Karpas-422 (cell line): ENCODE data around the gene RPS6KB2. TPM values are rescaled to one million over a fixed set of nuclear protein-coding genes. Genes with fewer than 3 reads are reported as not detected.

ENCODE experiments used
- DNase-seq: peaks from one replicate; pipeline ENCODE4 v3.0.0-alpha.2; 2015
- H2AFZ ChIP-seq: fragments of 200-600 bp; sonication (generic); 2 replicates; pipeline ENCODE4 v1.6.1; 2014; ENCODE audit warnings: antibody characterized with exemption, low read length, mixed read lengths
- H3K27ac ChIP-seq: fragments of 200-600 bp; sonication (generic); 2 replicates; pipeline ENCODE4 v1.5.1; 2014; ENCODE audit warnings: mild to moderate bottlenecking, low read length, moderate library complexity
- H3K27me3 ChIP-seq: fragments of 200-600 bp; sonication (generic); 2 replicates; pipeline ENCODE4 v1.6.1; 2014; ENCODE audit warnings: low read length, mixed read lengths
- H3K36me3 ChIP-seq: fragments of 200-600 bp; sonication (generic); 2 replicates; pipeline ENCODE4 v1.6.1; 2014; ENCODE audit warnings: low read length, mixed read lengths; ENCODE audit not compliant: insufficient read depth
- H3K4me1 ChIP-seq: fragments of 200-600 bp; sonication (generic); 2 replicates; pipeline ENCODE4 v1.6.1; 2014; ENCODE audit warnings: mild to moderate bottlenecking, low read length, mixed read lengths
- H3K4me2 ChIP-seq: fragments of 200-600 bp; sonication (generic); 2 replicates; pipeline ENCODE4 v1.6.1; 2014; ENCODE audit warnings: low read length, low read depth, mild to moderate bottlenecking; ENCODE audit not compliant: poor library complexity, severe bottlenecking
- H3K4me3 ChIP-seq: fragments of 200-600 bp; sonication (generic); 2 replicates; pipeline ENCODE4 v1.5.1; 2014; ENCODE audit warnings: mild to moderate bottlenecking, antibody characterized with exemption, low read length, mixed read lengths
- H3K79me2 ChIP-seq: fragments of 200-600 bp; sonication (generic); 2 replicates; pipeline ENCODE4 v1.6.1; 2014; ENCODE audit warnings: mild to moderate bottlenecking, low read length, mixed read lengths
- H3K9ac ChIP-seq: fragments of 200-600 bp; sonication (generic); 2 replicates; pipeline ENCODE4 v1.6.0; 2014; ENCODE audit warnings: low read length
- H3K9me2 ChIP-seq: fragments of 200-600 bp; sonication (generic), shearing (Covaris generic); replicated peaks from 2 replicates; pipeline ENCODE4 v1.6.0; 2014; ENCODE audit warnings: mild to moderate bottlenecking, low read length, moderate library complexity; ENCODE audit not compliant: insufficient read depth
- H3K9me3 ChIP-seq: fragments of 300-700, 200-600 bp; sonication (generic); 2 replicates; pipeline ENCODE4 v1.6.1; 2014; ENCODE audit warnings: low read length, mixed read lengths
- H4K20me1 ChIP-seq: fragments of 200-600 bp; sonication (generic); 2 replicates; pipeline ENCODE4 v1.6.1; 2014; ENCODE audit warnings: mild to moderate bottlenecking, antibody characterized with exemption, low read length, low read depth; ENCODE audit not compliant: insufficient read depth
- total RNA-seq: library from RNA; depleted of rRNA; stranded (reverse); fragments of >200 nt; shearing (Covaris generic); gene quantifications from 2 replicates; pipeline ENCODE4 v1.2.3, GENCODE V29; 2014; ENCODE audit warnings: low replicate concordance

Gene RPS6KB2
- total RNA-seq, 1 experiment from 2014 or later, result 48.9 TPM

DNA sequence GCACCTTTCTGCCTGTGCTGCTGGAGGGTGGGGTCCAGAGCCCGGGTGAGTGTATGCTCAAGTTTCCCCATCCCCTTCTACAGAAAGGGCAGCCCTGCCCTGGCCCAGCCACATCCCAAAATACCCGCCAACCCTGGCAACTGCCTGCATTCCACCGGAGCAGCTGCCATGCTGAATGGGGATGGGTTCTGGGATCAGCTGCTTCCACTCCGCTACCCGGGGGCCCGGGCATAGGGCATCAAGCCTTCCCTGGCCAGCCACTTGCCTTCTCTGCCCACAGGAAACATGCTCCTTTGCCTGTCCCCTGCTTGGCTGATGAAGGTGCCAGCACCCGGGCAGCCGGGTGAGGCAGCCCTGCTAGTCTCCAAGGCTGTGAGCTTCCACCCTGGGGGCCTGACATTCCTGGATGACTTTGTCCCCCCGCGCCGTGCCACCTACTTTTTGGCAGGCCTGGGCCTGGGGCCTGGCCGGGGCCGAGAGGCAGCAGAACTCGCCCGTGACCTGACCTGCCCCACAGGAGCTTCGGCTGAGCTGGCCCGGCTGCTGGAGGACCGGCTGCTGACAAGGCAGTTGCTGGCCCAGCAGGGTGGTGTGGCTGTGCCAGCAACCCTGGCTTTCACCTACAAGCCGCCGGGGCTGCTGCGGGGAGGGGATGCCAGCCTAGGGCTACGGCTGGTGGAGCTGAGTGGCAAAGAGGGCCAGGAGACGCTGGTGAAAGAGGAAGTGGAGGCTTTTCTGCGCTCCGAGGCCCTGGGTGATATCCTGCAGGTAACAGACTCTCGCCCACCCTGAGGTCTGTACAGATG, 9.6 kb upstream of the RPS6KB2 start:
- 0 out of 2 replicates have a peak overlapping the region, but pooled peaks have one; percentile 10 for H2AFZ ChIP-seq
- no peaks in the 10 kb centered on the region; the same call in 1 of the 2 replicates for H3K27me3 ChIP-seq
- H3K9ac ChIP-seq, result peak overlapping the region; percentile 60
- peak overlapping the region; percentile 41 for H3K4me2 ChIP-seq
- H3K79me2 ChIP-seq, result no peaks in the 10 kb centered on the region
- no peaks in the 10 kb centered on the region for H4K20me1 ChIP-seq
- H3K4me3 ChIP-seq, result peak overlapping the region; percentile 10; the same call in 1 of the 2 replicates
- H3K9me2 ChIP-seq, result no peaks in the 10 kb centered on the region
- peak; percentile 80 for DNase-seq
- H3K9me3 ChIP-seq, result no peaks in the 10 kb centered on the region
- no peak overlapping the region for H3K27ac ChIP-seq
- H3K36me3 ChIP-seq, result no peaks in the 10 kb centered on the region
- peaks cover 40% of the 10 kb centered on the region for H3K4me1 ChIP-seq

DNA sequence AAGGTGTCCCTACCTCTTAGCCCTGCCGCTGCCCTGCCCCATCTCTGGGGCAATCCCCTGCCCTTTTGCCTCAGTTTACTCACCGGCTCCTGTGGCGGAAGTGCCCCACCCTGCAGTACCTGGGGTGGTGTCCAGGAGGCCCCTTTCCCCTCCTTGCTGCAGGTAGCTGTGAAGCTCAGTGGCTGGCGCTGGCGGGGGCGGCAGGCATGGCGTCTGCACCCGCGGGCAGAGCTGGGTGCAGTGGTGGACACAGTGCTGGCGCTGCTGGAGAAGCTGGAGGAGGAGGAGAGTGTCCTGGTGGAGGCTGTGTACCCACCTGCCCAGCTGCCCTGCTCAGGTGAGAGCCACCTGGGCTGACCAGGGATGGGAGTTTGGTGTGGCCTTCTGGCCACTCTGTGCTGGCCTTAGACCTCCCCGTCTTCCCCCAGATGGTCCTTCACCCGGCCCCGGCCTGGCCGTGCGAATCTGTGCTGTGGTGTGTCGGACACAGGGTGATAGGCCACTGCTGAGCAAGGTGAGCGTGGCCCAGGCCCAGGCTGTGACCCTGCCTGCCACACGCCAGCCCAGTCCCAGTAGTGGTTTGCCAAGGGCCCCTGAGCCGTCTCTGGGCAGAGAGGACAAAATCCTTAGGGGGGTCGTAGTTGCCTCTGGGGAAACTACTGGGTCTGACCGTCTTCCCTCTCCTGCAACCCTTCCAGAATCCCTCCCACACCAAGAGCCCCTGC, 8.8 kb upstream of the RPS6KB2 start:
- H3K27ac ChIP-seq, result no peak overlapping the region
- no peaks in the 10 kb centered on the region for H4K20me1 ChIP-seq
- peak overlapping the region; percentile 78 for H3K4me2 ChIP-seq
- no peak for DNase-seq
- H3K27me3 ChIP-seq, result no peaks in the 10 kb centered on the region; the same call in 1 of the 2 replicates
- peak overlapping the region; percentile 10; the same call in 1 of the 2 replicates for H3K4me3 ChIP-seq
- 0 out of 2 replicates have a peak overlapping the region, but pooled peaks have one; percentile 10 for H2AFZ ChIP-seq
- no peaks in the 10 kb centered on the region for H3K9me2 ChIP-seq
- H3K9ac ChIP-seq, result peak overlapping the region; percentile 75
- peaks cover 40% of the 10 kb centered on the region for H3K4me1 ChIP-seq
- no peaks in the 10 kb centered on the region for H3K79me2 ChIP-seq
- H3K9me3 ChIP-seq, result no peaks in the 10 kb centered on the region
- no peaks in the 10 kb centered on the region for H3K36me3 ChIP-seq

DNA sequence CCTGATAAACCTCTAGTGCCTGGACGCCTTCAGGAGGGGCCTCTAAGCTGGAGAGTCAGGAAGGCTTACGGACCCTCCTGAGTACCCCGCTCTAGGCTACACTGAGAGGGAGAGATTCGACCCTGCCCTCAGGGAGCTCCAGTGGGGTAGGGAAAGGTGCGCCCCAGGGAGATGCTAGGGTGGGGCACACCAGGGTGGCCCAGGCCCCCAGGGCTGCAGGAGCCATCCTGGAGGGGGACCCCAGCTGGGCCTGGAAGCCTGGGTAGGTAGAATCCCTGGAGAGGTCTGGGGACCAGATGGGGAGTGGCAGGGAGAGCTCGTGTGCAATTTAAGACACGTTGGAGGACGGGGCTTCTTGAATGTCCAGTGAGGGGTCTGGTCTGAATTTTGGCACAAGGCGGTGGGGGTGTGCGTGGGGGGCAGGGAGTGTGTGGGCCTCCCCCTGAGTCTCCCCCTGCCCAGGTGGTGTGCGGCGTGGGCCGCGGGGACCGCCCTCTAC, 8.1 kb upstream of the RPS6KB2 start:
- DNase-seq, result no peak
- Histone ChIP-seq H3K9ac (peak overlapping the region; percentile 75), H2AFZ (no peak overlapping the region), H3K79me2 (no peaks in the 10 kb centered on the region), H3K9me3 (no peaks in the 10 kb centered on the region), H3K27me3 (no peaks in the 10 kb centered on the region; the same call in 1 of the 2 replicates), H3K9me2 (no peaks in the 10 kb centered on the region), H3K4me3 (peak overlapping the region; percentile 65), H3K4me2 (peak overlapping the region; percentile 78), H3K4me1 (peaks cover 40% of the 10 kb centered on the region), H4K20me1 (no peaks in the 10 kb centered on the region), H3K27ac (no peak overlapping the region), H3K36me3 (no peaks in the 10 kb centered on the region)

GRCh38 chr11:67420646-67421429, 7.5 kb upstream of the RPS6KB2 start:
- no peaks in the 10 kb centered on the region for H3K79me2 ChIP-seq
- no peaks in the 10 kb centered on the region; the same call in 1 of the 2 replicates for H3K27me3 ChIP-seq
- peak; percentile 98 for DNase-seq
- H3K9ac ChIP-seq, result peak overlapping the region; percentile 75
- no peaks in the 10 kb centered on the region for H3K9me3 ChIP-seq
- H3K36me3 ChIP-seq, result no peaks in the 10 kb centered on the region
- no peaks in the 10 kb centered on the region for H3K9me2 ChIP-seq
- no peak overlapping the region for H2AFZ ChIP-seq
- H3K4me3 ChIP-seq, result peak overlapping the region; percentile 65
- H4K20me1 ChIP-seq, result no peaks in the 10 kb centered on the region
- H3K4me1 ChIP-seq, result peaks cover 40% of the 10 kb centered on the region
- H3K4me2 ChIP-seq, result peak overlapping the region; percentile 78
- no peak overlapping the region for H3K27ac ChIP-seq

GRCh38 chr11:67421430-67422031, 6.8 kb upstream of the RPS6KB2 start:
- no peaks in the 10 kb centered on the region for H3K79me2 ChIP-seq
- no peak overlapping the region for H3K9ac ChIP-seq
- peaks cover 38% of the 10 kb centered on the region for H3K4me1 ChIP-seq
- no peaks in the 10 kb centered on the region for H3K36me3 ChIP-seq
- no peak overlapping the region for H3K4me3 ChIP-seq
- H2AFZ ChIP-seq, result no peak overlapping the region
- H3K9me2 ChIP-seq, result no peaks in the 10 kb centered on the region
- DNase-seq, result no peak
- no peaks in the 10 kb centered on the region for H4K20me1 ChIP-seq
- no peak overlapping the region for H3K27ac ChIP-seq
- H3K9me3 ChIP-seq, result no peaks in the 10 kb centered on the region
- peak overlapping the region; percentile 78 for H3K4me2 ChIP-seq
- no peaks in the 10 kb centered on the region; the same call in 1 of the 2 replicates for H3K27me3 ChIP-seq

- Histone ChIP-seq H3K9ac (no peak overlapping the region), H3K9me3 (no peaks in the 10 kb centered on the region), H3K27ac (no peak overlapping the region), H3K27me3 (no peaks in the 10 kb centered on the region; the same call in 1 of the 2 replicates), H3K9me2 (no peaks in the 10 kb centered on the region), H3K4me2 (no peak overlapping the region), H2AFZ (no peak overlapping the region), H3K4me1 (peaks cover 35% of the 10 kb centered on the region), H3K79me2 (no peaks in the 10 kb centered on the region), H4K20me1 (no peaks in the 10 kb centered on the region), H3K36me3 (no peaks in the 10 kb centered on the region), H3K4me3 (no peak overlapping the region)
- no peak for DNase-seq
These were observed 5.4 kb upstream of the RPS6KB2 start for GRCh38 chr11:67422891-67423290.

DNA sequence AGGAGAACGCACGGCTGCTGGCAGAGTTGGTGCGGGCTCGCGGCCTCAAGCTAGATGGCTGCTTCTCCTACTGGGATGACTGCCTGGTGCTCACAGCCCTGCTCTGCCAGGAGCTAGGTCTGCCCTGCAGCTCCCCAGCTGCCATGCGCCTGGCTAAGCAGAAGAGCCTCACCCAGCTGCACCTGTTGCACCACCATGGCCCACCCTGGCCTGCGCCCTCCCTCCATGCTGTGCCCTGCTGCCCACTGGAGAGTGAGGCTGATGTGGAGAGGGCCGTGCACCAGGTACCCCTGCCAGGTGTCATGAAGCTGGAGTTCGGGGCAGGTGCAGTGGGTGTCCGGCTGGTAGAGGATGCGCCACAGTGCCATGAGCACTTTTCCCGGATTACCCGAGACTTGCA, 4.8 kb upstream of the RPS6KB2 start:
- peaks cover 33% of the 10 kb centered on the region for H3K4me1 ChIP-seq
- no peaks in the 10 kb centered on the region; the same call in 1 of the 2 replicates for H3K27me3 ChIP-seq
- H3K4me3 ChIP-seq, result no peak overlapping the region
- H3K36me3 ChIP-seq, result no peaks in the 10 kb centered on the region
- no peak overlapping the region for H3K4me2 ChIP-seq
- peaks cover under 1% of the 10 kb centered on the region for H3K79me2 ChIP-seq
- no peak overlapping the region for H3K27ac ChIP-seq
- DNase-seq, result no peak
- H3K9me3 ChIP-seq, result no peaks in the 10 kb centered on the region
- H3K9me2 ChIP-seq, result no peaks in the 10 kb centered on the region
- no peak overlapping the region for H3K9ac ChIP-seq
- H2AFZ ChIP-seq, result no peak overlapping the region
- H4K20me1 ChIP-seq, result no peaks in the 10 kb centered on the region
